IPS-18a (cell line): ENCODE data around the gene PHF1.

Experiments
- H3K27ac ChIP-seq: one replicate; pipeline ENCODE4 v1.5.1; 2013; ENCODE audit warnings: low read length
- H3K27me3 ChIP-seq: one replicate; pipeline ENCODE4 v1.6.1; 2013; ENCODE audit warnings: mild to moderate bottlenecking, low read length; ENCODE audit not compliant: control insufficient read depth, insufficient read depth
- H3K36me3 ChIP-seq: one replicate; pipeline ENCODE4 v1.6.1; 2013; ENCODE audit warnings: low read depth, low read length; ENCODE audit not compliant: control insufficient read depth
- H3K4me1 ChIP-seq: one replicate; pipeline ENCODE4 v1.6.1; 2013; ENCODE audit warnings: low read depth, low read length; ENCODE audit not compliant: control insufficient read depth
- H3K4me3 ChIP-seq: one replicate; pipeline ENCODE4 v1.5.1; 2013; ENCODE audit warnings: low read length
- H3K9ac ChIP-seq: one replicate; pipeline ENCODE4 v1.6.1; 2013; ENCODE audit warnings: mild to moderate bottlenecking, low read length, moderate library complexity
- H3K9me3 ChIP-seq: one replicate; pipeline ENCODE4 v1.6.1; 2013; ENCODE audit warnings: low read depth, low read length; ENCODE audit not compliant: control insufficient read depth

Gene PHF1

DNA sequence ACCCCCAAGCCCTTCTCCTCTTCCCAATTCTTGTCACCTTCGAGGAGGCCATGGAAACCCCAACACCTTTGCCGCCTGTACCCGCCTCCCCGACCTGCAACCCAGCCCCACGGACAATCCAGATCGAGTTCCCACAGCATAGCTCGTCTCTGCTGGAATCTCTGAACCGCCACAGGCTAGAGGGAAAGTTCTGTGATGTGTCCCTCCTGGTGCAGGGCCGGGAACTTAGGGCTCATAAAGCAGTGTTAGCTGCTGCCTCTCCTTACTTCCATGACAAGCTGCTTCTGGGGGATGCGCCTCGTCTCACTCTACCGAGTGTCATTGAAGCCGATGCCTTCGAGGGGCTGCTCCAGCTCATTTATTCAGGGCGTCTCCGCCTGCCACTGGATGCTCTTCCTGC is 44.2 kb downstream of the PHF1 start:
- H3K27me3 ChIP-seq = no peaks in the 10 kb centered on the region
- H3K9ac ChIP-seq = peak overlapping the region; percentile 82
- H3K4me3 ChIP-seq = peak overlapping the region; percentile 80
- peaks cover 16% of the 10 kb centered on the region for H3K36me3 ChIP-seq
- H3K4me1 ChIP-seq = no peaks in the 10 kb centered on the region
- H3K27ac ChIP-seq = no peak overlapping the region
- no peaks in the 10 kb centered on the region for H3K9me3 ChIP-seq

DNA sequence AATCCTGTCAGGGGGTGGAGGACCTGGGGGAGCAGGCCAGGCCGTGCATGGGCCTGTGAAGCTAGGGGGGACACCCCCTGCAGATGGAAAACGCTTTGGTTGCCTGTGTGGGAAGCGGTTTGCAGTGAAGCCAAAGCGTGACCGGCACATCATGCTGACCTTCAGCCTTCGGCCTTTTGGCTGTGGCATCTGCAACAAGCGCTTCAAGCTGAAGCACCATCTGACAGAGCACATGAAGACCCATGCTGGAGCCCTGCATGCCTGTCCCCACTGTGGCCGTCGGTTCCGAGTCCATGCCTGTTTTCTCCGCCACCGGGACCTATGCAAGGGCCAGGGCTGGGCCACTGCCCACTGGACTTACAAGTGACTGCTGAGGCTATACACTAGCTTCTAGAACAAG is 45.3 kb downstream of the PHF1 start:
- Histone ChIP-seq H3K27me3 (no peaks in the 10 kb centered on the region), H3K4me1 (no peaks in the 10 kb centered on the region), H3K9me3 (no peaks in the 10 kb centered on the region), H3K9ac (no peak overlapping the region), H3K27ac (no peak overlapping the region), H3K4me3 (no peak overlapping the region), H3K36me3 (peaks cover 13% of the 10 kb centered on the region)

DNA sequence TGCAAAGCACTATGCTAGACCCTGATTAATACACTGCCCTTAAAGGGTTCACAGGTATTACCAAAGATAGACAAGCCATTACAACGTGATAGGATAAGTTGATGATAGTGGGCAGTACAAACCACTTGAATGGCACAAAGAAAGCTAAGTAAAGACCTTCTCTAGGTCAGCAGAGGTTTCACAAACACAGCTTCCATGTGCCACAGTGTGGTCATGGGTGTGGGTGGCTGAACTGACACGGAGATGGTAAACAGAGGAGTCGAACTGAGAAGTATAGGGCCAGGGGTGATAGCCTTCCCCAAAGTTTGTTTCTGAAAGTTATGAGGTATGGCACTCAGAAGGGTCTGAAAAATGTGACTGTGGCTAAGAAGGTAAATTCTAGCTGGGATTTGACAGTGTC is 47.9 kb downstream of the PHF1 start:
- H3K9ac ChIP-seq = no peak overlapping the region
- H3K4me3 ChIP-seq = no peak overlapping the region
- H3K9me3 ChIP-seq = no peaks in the 10 kb centered on the region
- no peak overlapping the region for H3K27ac ChIP-seq
- H3K36me3 ChIP-seq = peaks cover 13% of the 10 kb centered on the region
- H3K27me3 ChIP-seq = no peaks in the 10 kb centered on the region
- no peaks in the 10 kb centered on the region for H3K4me1 ChIP-seq

DNA sequence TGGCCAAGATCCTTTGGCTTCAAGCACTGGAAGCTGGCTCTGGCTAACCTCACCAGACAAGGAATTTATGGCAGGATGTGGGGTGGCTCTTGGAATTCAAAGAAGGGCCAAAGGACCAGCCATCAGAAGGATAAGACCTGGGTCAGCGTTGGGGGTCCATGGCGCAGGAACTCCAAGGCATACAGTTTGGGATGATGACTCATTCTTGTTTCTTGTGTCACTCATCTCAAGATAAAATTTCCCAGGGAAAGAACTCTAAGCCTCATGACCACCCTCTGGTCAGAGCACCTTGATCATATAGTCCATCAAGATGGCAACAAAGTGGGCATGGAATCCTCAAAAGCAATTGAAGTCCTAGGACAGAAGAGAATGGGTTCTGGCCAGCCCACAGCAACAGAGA is 48.4 kb downstream of the PHF1 start:
- no peak overlapping the region for H3K9ac ChIP-seq
- no peak overlapping the region for H3K27ac ChIP-seq
- no peaks in the 10 kb centered on the region for H3K9me3 ChIP-seq
- no peaks in the 10 kb centered on the region for H3K4me1 ChIP-seq
- no peak overlapping the region for H3K4me3 ChIP-seq
- H3K27me3 ChIP-seq = no peaks in the 10 kb centered on the region
- H3K36me3 ChIP-seq = peaks cover 13% of the 10 kb centered on the region
